ENCODE measurements around the gene NUP107. TPM values are rescaled to one million over a fixed set of nuclear protein-coding genes. Genes with fewer than 3 reads are reported as not detected.

NUP107 gene
- total RNA-seq, 1 experiment from 2014 or later, result 82.3 TPM

- H3K4me1 ChIP-seq (ENCODE audit: control insufficient read depth, insufficient read depth, low read length), result peaks cover 8% of the 10 kb centered on the region; the same call in 1 of the 2 replicates
- intact Hi-C loops (cut with micrococcal nuclease; ENCODE audit: unreplicated experiment), result no loop called here
- H3K9me3 ChIP-seq (ENCODE audit: control insufficient read depth, insufficient read depth, low read depth, low read length), result no peaks in the 10 kb centered on the region
- peaks cover 11% of the 10 kb centered on the region for H3K36me3 ChIP-seq (ENCODE audit: control insufficient read depth, insufficient read depth, low read length)
- no TSS peak for BruUV-seq (replicated peaks)
- ChIA-PET CTCF (no interaction called here), POLR2A (no interaction called here)
- H3K27me3 ChIP-seq (ENCODE audit: control insufficient read depth, insufficient read depth, low read length), result no peaks in the 10 kb centered on the region
- no peak overlapping the region for H3K27ac ChIP-seq (ENCODE audit: low read length)
- in situ Hi-C loops (cut with HindIII; ENCODE audit: low pct_unique_long_range_greater_than_20kb, low sequenced_read_pairs), result no loop called here
- no peak for TF ChIP-seq SIN3A (IDR thresholded peaks at IDR 0.05; ENCODE audit: borderline replicate concordance, insufficient read depth, low read depth, low read length)
- TF ChIP-seq, protein P1, sequence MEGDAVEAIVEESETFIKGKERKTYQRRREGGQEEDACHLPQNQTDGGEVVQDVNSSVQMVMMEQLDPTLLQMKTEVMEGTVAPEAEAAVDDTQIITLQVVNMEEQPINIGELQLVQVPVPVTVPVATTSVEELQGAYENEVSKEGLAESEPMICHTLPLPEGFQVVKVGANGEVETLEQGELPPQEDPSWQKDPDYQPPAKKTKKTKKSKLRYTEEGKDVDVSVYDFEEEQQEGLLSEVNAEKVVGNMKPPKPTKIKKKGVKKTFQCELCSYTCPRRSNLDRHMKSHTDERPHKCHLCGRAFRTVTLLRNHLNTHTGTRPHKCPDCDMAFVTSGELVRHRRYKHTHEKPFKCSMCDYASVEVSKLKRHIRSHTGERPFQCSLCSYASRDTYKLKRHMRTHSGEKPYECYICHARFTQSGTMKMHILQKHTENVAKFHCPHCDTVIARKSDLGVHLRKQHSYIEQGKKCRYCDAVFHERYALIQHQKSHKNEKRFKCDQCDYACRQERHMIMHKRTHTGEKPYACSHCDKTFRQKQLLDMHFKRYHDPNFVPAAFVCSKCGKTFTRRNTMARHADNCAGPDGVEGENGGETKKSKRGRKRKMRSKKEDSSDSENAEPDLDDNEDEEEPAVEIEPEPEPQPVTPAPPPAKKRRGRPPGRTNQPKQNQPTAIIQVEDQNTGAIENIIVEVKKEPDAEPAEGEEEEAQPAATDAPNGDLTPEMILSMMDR (IDR thresholded peaks at IDR 0.05), result no peak
- no peak for TF ChIP-seq TCF7L2 (IDR thresholded peaks at IDR 0.05; ENCODE audit: low read depth, low read length)
- no peak for TF ChIP-seq POLR2AphosphoS5 (IDR thresholded peaks at IDR 0.05; ENCODE audit: low read depth, low read length)
- no peak for TF ChIP-seq REST (IDR thresholded peaks at IDR 0.05; ENCODE audit: insufficient read depth in 1 of 2, low read depth in 2 of 2, low read length in 1 of 2)
- DNase-seq (ENCODE audit: low read depth, low spot score) (no peak), ATAC-seq (no peak)
- H3K4me3 ChIP-seq (ENCODE audit: low read depth in 2 of 2, low read length in 2 of 2), result no peak overlapping the region
Measured at GRCh38 chr12:68743356-68743755, 56.6 kb downstream of the NUP107 start.

DNA sequence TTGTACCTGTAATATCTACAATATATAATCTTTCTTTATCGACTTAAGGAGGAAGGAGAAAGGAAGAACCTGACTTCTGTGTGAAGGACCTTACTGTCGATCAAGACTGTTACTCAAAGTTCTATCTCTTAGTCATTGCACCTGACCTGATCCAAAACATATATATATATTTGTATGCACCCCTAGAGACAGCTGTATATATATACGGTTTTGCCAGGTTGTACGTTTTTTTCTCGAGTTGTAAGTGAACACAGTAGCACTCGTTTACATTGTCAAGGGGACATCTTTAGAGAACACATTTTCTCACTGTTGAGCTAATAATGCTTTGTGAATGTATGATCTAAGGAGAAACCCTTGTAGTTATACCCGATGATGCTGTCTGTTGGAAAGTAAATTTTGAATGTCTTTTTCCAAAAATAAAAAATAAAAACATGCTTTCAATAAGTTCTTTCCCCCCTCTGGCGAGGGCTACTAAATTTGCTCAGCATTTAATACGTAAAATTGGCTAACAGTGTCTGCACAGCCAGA is 58.7 kb downstream of the NUP107 start:
- peaks cover 11% of the 10 kb centered on the region for H3K36me3 ChIP-seq (ENCODE audit: control insufficient read depth, insufficient read depth, low read length)
- no peaks in the 10 kb centered on the region for H3K9me3 ChIP-seq (ENCODE audit: control insufficient read depth, insufficient read depth, low read depth, low read length)
- no TSS peak for BruUV-seq (replicated peaks)
- in situ Hi-C loops (cut with HindIII; ENCODE audit: low pct_unique_long_range_greater_than_20kb, low sequenced_read_pairs) (no loop called here), intact Hi-C loops (cut with micrococcal nuclease; ENCODE audit: unreplicated experiment) (no loop called here)
- CTCF ChIA-PET, result no interaction called here
- no peak for ATAC-seq
- H3K4me3 ChIP-seq (ENCODE audit: low read depth in 2 of 2, low read length in 2 of 2), result peak overlapping the region; percentile 75 to 98
- H3K4me1 ChIP-seq (ENCODE audit: control insufficient read depth, insufficient read depth, low read length), result peaks cover 8% of the 10 kb centered on the region; the same call in 1 of the 2 replicates
- POLR2A ChIA-PET, result interaction anchor here (0.5 to 0.6 kb wide), 2 partner anchors 46 to 108 kb away, joined by 3 to 11 read pairs; no protein-coding TSS in a partner anchor
- H3K27me3 ChIP-seq (ENCODE audit: control insufficient read depth, insufficient read depth, low read length), result no peaks in the 10 kb centered on the region
- no peak for DNase-seq (ENCODE audit: low read depth, low spot score)
- peak overlapping the region; percentile 97 for H3K27ac ChIP-seq (ENCODE audit: low read length)
- TF ChIP-seq TCF7L2 (IDR thresholded peaks at IDR 0.05; ENCODE audit: low read depth, low read length), result no peak
- TF ChIP-seq REST (IDR thresholded peaks at IDR 0.05; ENCODE audit: insufficient read depth in 1 of 2, low read depth in 2 of 2, low read length in 1 of 2), result no peak
- no peak for TF ChIP-seq POLR2AphosphoS5 (IDR thresholded peaks at IDR 0.05; ENCODE audit: low read depth, low read length)
- TF ChIP-seq, protein P1 (IDR thresholded peaks at IDR 0.05), result no peak
- TF ChIP-seq SIN3A (IDR thresholded peaks at IDR 0.05; ENCODE audit: borderline replicate concordance, insufficient read depth, low read depth, low read length), result no peak
